Activated effector memory CD4-positive, alpha-beta T cell treated with anti-CD3 and anti-CD28 coated beads, Interleukin-2, amount 50 U/mL, for 16 hours (primary cell): ENCODE measurements around the gene NANS.
"Not testable (repeated sequence)": the region's sequence is repeated elsewhere in the genome, so short reads cannot be mapped to it uniquely, and the experiment has no call there.

ENCODE experiments used
- DNase-seq: peaks from one replicate; pipeline ENCODE4 v3.0.0-alpha.2; 2020

NANS gene

GRCh38 chr9:98080326-98080725 is 23.8 kb downstream of the NANS start:
- no peak for DNase-seq

- DNase-seq, result no peak
Observed at GRCh38 chr9:98080780-98081179, 24.2 kb downstream of the NANS start.

GRCh38 chr9:98081477-98082219 is 25.1 kb downstream of the NANS start:
- peak; percentile 75 for DNase-seq

GRCh38 chr9:98083061-98083501 is 26.5 kb downstream of the NANS start:
- DNase-seq, result no peak

GRCh38 chr9:98083566-98084183 is 27.1 kb downstream of the NANS start:
- DNase-seq, result no peak

- DNase-seq, result no peak
Observed at GRCh38 chr9:98084396-98084795, 27.9 kb downstream of the NANS start.

- no peak for DNase-seq
Observed at GRCh38 chr9:98085058-98085457, 28.5 kb downstream of the NANS start.

- no peak for DNase-seq
Observed at GRCh38 chr9:98085944-98086343, 29.4 kb downstream of the NANS start.

- DNase-seq, result no peak
Observed at GRCh38 chr9:98086461-98086860, 29.9 kb downstream of the NANS start.

GRCh38 chr9:98087420-98088354 is 31.2 kb downstream of the NANS start:
- peak; percentile 79 for DNase-seq

GRCh38 chr9:98090674-98091073 is 34.1 kb downstream of the NANS start:
- DNase-seq, result not testable (repeated sequence)

- peak; percentile 58 for DNase-seq
Observed at GRCh38 chr9:98091735-98092612, 35.4 kb downstream of the NANS start.

- peak; percentile 70 for DNase-seq
Observed at GRCh38 chr9:98092613-98092931, 36.0 kb downstream of the NANS start.

GRCh38 chr9:98094316-98094715 is 37.8 kb downstream of the NANS start:
- peak; percentile 58 for DNase-seq

- peak; percentile 50 for DNase-seq
Observed at GRCh38 chr9:98094851-98095250, 38.3 kb downstream of the NANS start.

- peak; percentile 58 for DNase-seq
Observed at GRCh38 chr9:98095401-98095800, 38.9 kb downstream of the NANS start.

- DNase-seq, result peak; percentile 57
Observed at GRCh38 chr9:98096091-98096490, 39.6 kb downstream of the NANS start.

- DNase-seq, result peak; percentile 84
Observed at GRCh38 chr9:98097836-98098235, 41.3 kb downstream of the NANS start.

- peak; percentile 72 for DNase-seq
Observed at GRCh38 chr9:98099346-98099745, 42.8 kb downstream of the NANS start.

GRCh38 chr9:98099898-98100297 is 43.4 kb downstream of the NANS start:
- peak; percentile 59 for DNase-seq

- DNase-seq, result no peak
Observed at GRCh38 chr9:98100456-98100855, 43.9 kb downstream of the NANS start.

- peak; percentile 64 for DNase-seq
Observed at GRCh38 chr9:98101416-98101815, 44.9 kb downstream of the NANS start.

- peak; percentile 90 for DNase-seq
Observed at GRCh38 chr9:98101868-98102273, 45.3 kb downstream of the NANS start.
